ENCODE results near the gene STIP1. TPM values are rescaled to one million over a fixed set of nuclear protein-coding genes. Genes with fewer than 3 reads are reported as not detected.

Gene STIP1
- total and polyA plus RNA-seq, 2 of the 4 experiments (the other 2 are of a cell fraction), result 201 to 489 TPM

- TF ChIP-seq USF2 (IDR thresholded peaks at IDR 0.05; ENCODE audit: low read depth, low read length) (no peak), BHLHE40 (IDR thresholded peaks at IDR 0.05; ENCODE audit: low read depth, low read length) (no peak), NFE2L2 (IDR thresholded peaks at IDR 0.05; ENCODE audit: low read depth, low read length) (no peak)
- TF ChIP-seq, protein P1, sequence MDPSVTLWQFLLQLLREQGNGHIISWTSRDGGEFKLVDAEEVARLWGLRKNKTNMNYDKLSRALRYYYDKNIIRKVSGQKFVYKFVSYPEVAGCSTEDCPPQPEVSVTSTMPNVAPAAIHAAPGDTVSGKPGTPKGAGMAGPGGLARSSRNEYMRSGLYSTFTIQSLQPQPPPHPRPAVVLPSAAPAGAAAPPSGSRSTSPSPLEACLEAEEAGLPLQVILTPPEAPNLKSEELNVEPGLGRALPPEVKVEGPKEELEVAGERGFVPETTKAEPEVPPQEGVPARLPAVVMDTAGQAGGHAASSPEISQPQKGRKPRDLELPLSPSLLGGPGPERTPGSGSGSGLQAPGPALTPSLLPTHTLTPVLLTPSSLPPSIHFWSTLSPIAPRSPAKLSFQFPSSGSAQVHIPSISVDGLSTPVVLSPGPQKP (IDR thresholded peaks at IDR 0.05; ENCODE audit: borderline replicate concordance, low read depth, low read length), result no peak
Observed at GRCh38 chr11:64192434-64192833, 6.5 kb downstream of the STIP1 start (continued).

GRCh38 chr11:64196626-64197025, 10.7 kb downstream of the STIP1 start:
- Histone ChIP-seq H3K56ac (ENCODE audit: extremely low read depth, insufficient read depth, low read length) (no peak overlapping the region), H4K91ac (ENCODE audit: insufficient read depth, low read depth, low read length) (no peak overlapping the region), H3K14ac (replicated peaks; ENCODE audit: low read depth, low read length) (no peak overlapping the region), H3K27ac (ENCODE audit: insufficient read depth, low read length) (no peak overlapping the region), H2BK20ac (ENCODE audit: low read depth, low read length) (no peak overlapping the region), H2AFZ (replicated peaks; ENCODE audit: low read length, poor library complexity) (no peak overlapping the region), H3K9ac (ENCODE audit: low read depth, low read length) (no peak overlapping the region), H3K9me1 (ENCODE audit: insufficient read depth, low read length) (peaks cover 8% of the 10 kb centered on the region; the same call in 1 of the 2 replicates), H2AK9ac (replicated peaks; ENCODE audit: low read depth, low read length, poor library complexity) (no peak overlapping the region), H3K4me2 (ENCODE audit: low read depth, low read length) (no peak overlapping the region), H3K79me1 (ENCODE audit: low read depth in 1 of 2, low read length in 2 of 2) (peaks cover 42 to 62% of the 10 kb centered on the region in 2 experiments), H4K20me1 (ENCODE audit: insufficient read depth, low read length) (peaks cover 27% of the 10 kb centered on the region), H3K18ac (ENCODE audit: low read depth, low read length) (no peak overlapping the region), H3K4me1 (ENCODE audit: control insufficient read depth, insufficient read depth, low read length) (no peaks in the 10 kb centered on the region), H2BK15ac (ENCODE audit: low read depth, low read length) (no peak overlapping the region), H4K8ac (ENCODE audit: low read depth in 2 of 2, low read length in 2 of 2) (no peak overlapping the region), H3K4ac (ENCODE audit: low read depth, low read length) (no peak overlapping the region), H2AK5ac (ENCODE audit: low read depth, low read length) (no peak overlapping the region), H3K4me3 (ENCODE audit: insufficient read depth, low read depth, low read length) (no peak overlapping the region), H3K27me3 (ENCODE audit: control insufficient read depth, insufficient read depth, low read length) (no peaks in the 10 kb centered on the region), H2BK120ac (ENCODE audit: low read depth, low read length) (no peak overlapping the region), H3K23ac (ENCODE audit: low read depth, low read length) (no peak overlapping the region), H4K5ac (ENCODE audit: low read depth, low read length) (no peak overlapping the region), H3K36me3 (ENCODE audit: control insufficient read depth, insufficient read depth, low read length) (peaks cover 72% of the 10 kb centered on the region), H2BK5ac (ENCODE audit: low read depth, low read length, poor library complexity, severe bottlenecking) (no peak overlapping the region), H3K9me3 (ENCODE audit: control insufficient read depth, insufficient read depth, low read length) (no peaks in the 10 kb centered on the region)
- DNase-seq (no peak), ATAC-seq (ENCODE audit: low read depth) (no peak)
- BruUV-seq (replicated peaks), result no TSS peak
- WGBS, 2 experiments (ENCODE audit: extremely low coverage in 2 of 2, insufficient read length in 1 of 2), result no CpG with 5 or more reads among the region's 9 CpGs
- intact Hi-C loops (cut with micrococcal nuclease) (no loop called here), in situ Hi-C loops (cut with MboI; ENCODE audit: low sequenced_read_pairs) (no loop called here), dilution Hi-C loops (cut with HindIII; ENCODE audit: low sequenced_read_pairs, unreplicated experiment) (no loop called here)
- ChIA-PET POLR2A (ENCODE audit: unreplicated experiment) (no interaction called here), CTCF (no interaction called here)
- no peak for TF ChIP-seq RAD21 (IDR thresholded peaks at IDR 0.05; ENCODE audit: low read length)
- no peak for TF ChIP-seq RFX5 (IDR thresholded peaks at IDR 0.05; ENCODE audit: low read depth, low read length)
- no peak for TF ChIP-seq CEBPB (IDR thresholded peaks at IDR 0.05; ENCODE audit: low read depth, low read length)
- TF ChIP-seq RCOR1 (IDR thresholded peaks at IDR 0.05; ENCODE audit: insufficient replicate concordance, low read length), result no peak
- TF ChIP-seq FOS (IDR thresholded peaks at IDR 0.05; ENCODE audit: low read depth, low read length), result no peak
- TF ChIP-seq, protein P1 (IDR thresholded peaks at IDR 0.05; ENCODE audit: borderline replicate concordance, low read depth, low read length), result no peak
- TF ChIP-seq NFE2L2 (IDR thresholded peaks at IDR 0.05; ENCODE audit: low read depth, low read length), result no peak
- no peak for TF ChIP-seq MXI1 (IDR thresholded peaks at IDR 0.05; ENCODE audit: borderline replicate concordance, low read depth, low read length)
- no peak for TF ChIP-seq BHLHE40 (IDR thresholded peaks at IDR 0.05; ENCODE audit: low read depth, low read length)
- TF ChIP-seq CTCF (conservative IDR thresholded peaks at IDR 0.05; ENCODE audit: low read depth, low read length), result no peak
- no peak for TF ChIP-seq POLR2A (IDR thresholded peaks at IDR 0.05; ENCODE audit: low read depth, low read length)
